Duodenal mucosa (tissue), 2 donors: ENCODE data around the gene BRD3OS.
A peak's percentile ranks its signal among the peaks of the same experiment; 100 is the strongest.
"Not testable (repeated sequence)": the region's sequence is repeated elsewhere in the genome, so short reads cannot be mapped to it uniquely, and the experiment has no call there.

ENCODE experiments used
- H3K27ac ChIP-seq: one replicate; pipeline ENCODE4 v1.7.0; 2013; ENCODE audit warnings: low read depth, low read length
- H3K27me3 ChIP-seq, 2 donors: one replicate each; pipeline ENCODE4 v1.7.0; 2013; ENCODE audit warnings: low read length in 2 of 2, control low read depth in 1 of 2; ENCODE audit not compliant: insufficient read depth in 2 of 2, control insufficient read depth in 1 of 2
- H3K36me3 ChIP-seq, 2 donors: one replicate each; pipeline ENCODE4 v1.7.0; 2013; ENCODE audit warnings: low read length in 2 of 2, control low read depth in 1 of 2; ENCODE audit not compliant: insufficient read depth in 2 of 2, control insufficient read depth in 1 of 2
- H3K4me1 ChIP-seq, 2 donors: one replicate each; pipeline ENCODE4 v1.7.0; 2013; ENCODE audit warnings: low read length in 2 of 2, control low read depth in 1 of 2; ENCODE audit not compliant: insufficient read depth in 2 of 2, control insufficient read depth in 1 of 2
- H3K4me3 ChIP-seq, 2 donors: one replicate each; pipeline ENCODE4 v1.7.0; 2013; ENCODE audit warnings: low read length in 2 of 2, low read depth in 1 of 2
- H3K9ac ChIP-seq, 2 donors: one replicate each; pipeline ENCODE4 v1.7.0; 2013; ENCODE audit warnings: low read length in 2 of 2, low read depth in 1 of 2
- H3K9me3 ChIP-seq, 2 donors: one replicate each; pipeline ENCODE4 v1.7.0; 2013; ENCODE audit warnings: low read length in 2 of 2, control low read depth in 1 of 2; ENCODE audit not compliant: control insufficient read depth in 1 of 2

Gene BRD3OS

DNA sequence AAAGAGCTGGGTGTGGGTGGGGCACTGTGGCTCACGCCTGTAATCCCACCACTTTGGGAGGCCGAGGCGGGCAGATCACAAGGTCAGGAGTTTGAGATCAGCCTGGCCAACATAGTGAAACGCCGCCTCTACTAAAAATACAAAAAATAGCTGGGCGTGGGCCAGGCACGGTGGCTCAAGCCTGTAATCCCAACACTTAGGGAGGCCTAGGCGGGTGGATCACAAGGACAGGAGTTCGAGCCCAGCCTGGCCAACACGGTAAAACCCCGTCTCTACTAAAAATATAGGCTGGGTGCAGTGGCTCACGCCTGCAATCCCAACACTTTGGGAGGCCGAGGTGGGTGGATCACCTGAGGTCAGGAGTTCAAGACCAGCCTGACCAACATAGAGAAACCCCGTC lies 36.5 kb upstream of the BRD3OS start:
- not testable (repeated sequence) for H3K4me3 ChIP-seq, H3K9ac ChIP-seq, H3K27ac ChIP-seq, H3K9me3 ChIP-seq, H3K36me3 ChIP-seq, H3K27me3 ChIP-seq
- peaks cover 24 to 26% of the 10 kb centered on the region in 2 donors for H3K4me1 ChIP-seq

DNA sequence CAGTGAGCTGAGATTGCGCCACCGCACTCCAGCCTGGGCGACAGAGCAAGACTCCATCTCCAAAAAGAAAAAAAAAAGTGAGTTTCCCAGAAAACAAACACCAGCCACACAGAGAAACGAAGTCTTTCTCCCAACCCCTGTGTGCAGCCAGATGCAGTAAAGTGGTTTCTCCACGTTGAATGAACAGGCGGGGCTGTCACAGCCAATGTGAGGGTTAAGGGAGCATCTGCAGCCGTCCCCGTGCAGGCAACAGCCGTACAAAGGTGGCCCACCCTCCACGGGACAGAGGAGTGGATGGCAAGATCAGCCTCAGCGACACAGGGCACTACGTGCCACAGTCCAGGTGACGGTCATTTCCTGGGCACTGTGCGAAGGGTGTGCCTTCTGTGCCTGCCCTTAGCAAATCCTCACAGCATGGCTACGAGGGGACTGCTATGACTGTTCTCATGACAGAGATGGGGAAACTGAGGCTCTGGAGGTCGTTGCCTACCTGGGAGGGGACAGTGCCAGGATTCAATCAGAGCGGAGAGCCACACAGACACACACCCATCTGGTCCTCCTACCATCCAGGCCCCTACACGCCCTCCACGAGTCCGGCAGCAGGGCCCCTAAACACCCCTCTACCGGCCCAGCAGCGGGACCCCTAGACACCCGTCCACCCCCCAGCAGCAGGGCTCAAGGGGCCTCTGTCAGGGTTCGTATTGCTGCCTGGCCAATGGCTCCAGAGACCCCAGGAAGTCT lies 35.5 kb upstream of the BRD3OS start:
- peak overlapping the region; percentile 80 to 81 for H3K4me3 ChIP-seq
- H3K4me1 ChIP-seq, result peaks cover 29 to 34% of the 10 kb centered on the region in 2 donors
- no peaks in the 10 kb centered on the region for H3K36me3 ChIP-seq
- no peaks in the 10 kb centered on the region for H3K27me3 ChIP-seq
- H3K27ac ChIP-seq, result peak overlapping the region; percentile 13
- H3K9me3 ChIP-seq, result no peaks in the 10 kb centered on the region
- H3K9ac ChIP-seq, result peak overlapping the region in 1 of 2 donors; percentile 83

DNA sequence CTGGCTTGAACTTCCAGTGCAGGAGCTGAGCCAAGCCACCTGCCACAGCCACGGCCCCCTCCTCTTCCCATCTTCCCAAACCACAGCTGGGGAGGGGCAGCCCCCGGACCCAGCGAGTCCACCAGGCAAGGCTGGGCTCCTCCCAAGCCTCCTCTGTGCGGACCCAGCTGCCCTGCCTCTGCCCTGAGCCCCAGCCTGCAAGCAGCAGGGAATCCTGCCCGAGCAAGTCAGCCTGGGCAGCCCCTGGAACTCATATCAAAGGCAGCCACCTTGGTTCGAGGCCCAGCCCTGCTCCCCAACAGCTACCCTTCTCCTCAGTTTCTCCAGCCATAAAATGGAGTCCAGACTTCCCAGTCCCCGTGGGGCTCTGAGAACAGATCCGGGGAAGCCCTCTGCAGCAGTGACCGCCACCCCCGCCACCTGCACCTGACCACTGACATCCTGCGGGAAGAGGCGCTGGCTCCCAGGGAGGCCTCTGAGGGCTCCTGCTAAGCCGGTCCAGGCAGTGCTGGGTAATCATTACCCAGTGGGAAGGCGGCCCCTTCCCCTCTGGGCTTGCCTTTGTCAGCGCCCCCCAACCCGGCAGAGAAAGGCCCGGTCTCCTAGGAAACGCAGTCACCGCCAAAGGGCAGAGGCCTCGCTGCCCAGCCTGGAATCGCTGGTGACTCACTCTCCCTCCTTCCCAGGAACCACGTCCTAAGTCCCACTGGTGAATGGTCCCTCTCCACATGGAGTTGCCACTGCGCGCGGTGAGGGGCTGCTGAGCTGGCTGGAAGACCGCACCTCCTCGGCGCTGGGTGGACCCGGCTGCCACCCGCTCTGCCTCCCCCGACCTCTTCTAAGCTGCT lies 34.7 kb upstream of the BRD3OS start:
- H3K9me3 ChIP-seq, result no peaks in the 10 kb centered on the region
- no peaks in the 10 kb centered on the region for H3K36me3 ChIP-seq
- peaks cover 29 to 34% of the 10 kb centered on the region in 2 donors for H3K4me1 ChIP-seq
- H3K4me3 ChIP-seq, result peak overlapping the region; percentile 80 to 81
- no peaks in the 10 kb centered on the region for H3K27me3 ChIP-seq
- peak overlapping the region; percentile 81 for H3K27ac ChIP-seq
- H3K9ac ChIP-seq, result peak overlapping the region; percentile 58 to 83

DNA sequence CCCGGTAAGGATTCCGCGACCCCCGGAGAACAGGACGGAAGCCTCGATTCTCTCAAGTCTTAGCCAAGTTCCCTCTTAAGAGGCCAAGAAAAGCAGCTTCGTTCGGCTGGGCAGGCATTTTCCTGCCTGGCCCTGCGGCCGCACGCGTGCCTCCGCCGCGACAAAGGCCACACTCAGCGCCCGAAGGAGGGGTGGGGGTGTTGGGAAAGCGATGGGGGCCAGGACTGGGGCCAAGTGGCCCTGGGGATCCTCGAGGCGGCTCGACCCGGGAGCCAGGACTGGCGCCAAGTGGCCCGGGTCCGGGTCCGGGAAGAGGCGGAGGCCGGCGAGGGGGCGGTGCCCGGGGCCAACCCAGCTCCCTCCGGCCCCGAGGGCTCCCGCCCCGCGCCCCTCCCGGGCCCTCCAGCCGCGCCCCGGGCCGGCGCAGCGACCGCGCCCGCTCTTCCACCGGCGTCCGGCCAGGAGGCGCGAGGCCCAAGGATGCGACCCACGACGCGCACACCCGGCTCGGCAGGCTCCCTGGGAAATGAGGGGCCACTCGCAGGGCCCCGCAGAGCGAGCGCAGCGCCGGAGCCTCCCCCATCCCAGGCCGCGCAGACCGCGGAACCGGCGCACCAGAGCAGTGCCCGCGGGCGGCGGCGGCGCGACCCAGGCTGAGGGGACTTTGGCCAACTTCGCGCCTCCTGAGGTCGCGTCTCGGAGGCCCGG lies 33.9 kb upstream of the BRD3OS start:
- H3K9ac ChIP-seq, result peak overlapping the region; percentile 58 to 83
- peaks cover 29 to 34% of the 10 kb centered on the region in 2 donors for H3K4me1 ChIP-seq

DNA sequence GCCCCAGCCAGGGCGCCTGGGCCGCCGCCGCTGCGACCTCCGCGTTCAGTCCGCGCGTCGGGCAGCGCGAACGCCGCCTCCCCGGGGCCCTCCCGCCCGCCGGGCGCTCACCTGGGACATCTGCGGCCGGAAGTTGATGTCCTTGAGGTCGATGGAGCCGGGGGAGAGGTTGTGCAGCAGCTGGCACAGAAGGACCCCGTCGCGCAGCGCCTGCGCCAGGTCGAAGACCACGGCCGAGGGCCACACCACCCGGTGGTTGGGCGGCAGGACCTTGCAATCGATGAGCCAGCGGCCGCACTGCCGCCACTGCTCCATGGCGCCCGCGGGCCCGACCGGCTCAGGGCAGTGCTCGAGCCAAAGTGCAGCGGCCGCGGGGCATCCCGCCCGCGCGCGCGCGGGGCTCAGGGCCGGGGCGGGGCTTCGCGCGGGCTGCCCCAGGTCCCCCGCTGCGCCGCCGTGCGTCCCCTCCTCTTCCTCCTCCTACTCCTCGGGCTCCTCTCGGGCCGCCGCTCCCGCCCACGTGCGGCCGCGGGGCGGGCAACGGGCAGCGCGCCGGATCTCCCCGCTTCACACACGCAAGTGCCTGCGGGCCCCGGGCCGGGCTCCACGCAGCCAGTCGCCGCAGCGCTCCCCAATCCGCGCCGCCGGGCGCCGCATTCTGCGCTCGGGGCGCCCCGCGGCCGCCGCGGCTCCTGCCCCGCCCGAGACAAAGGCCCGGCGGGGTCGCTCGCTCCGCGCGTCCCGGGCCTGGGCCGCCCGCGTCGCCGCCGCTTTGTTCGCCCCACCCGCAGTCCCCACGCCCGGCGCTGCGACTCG lies 33.1 kb upstream of the BRD3OS start, which contains the start of gene VAV2:
VAV2 (minus strand) TSS at position 361 of the 816 bp plus-strand sequence; CDS start at position 315, 46 bp downstream.
- Histone ChIP-seq H3K4me3 (peak within 1 kb of the TSS; percentile 80 to 81), H3K27ac (peak within 1 kb of the TSS; percentile 87), H3K9ac (peak within 1 kb of the TSS; percentile 88 to 91), H3K27me3 (no peaks in the 10 kb centered on the region), H3K4me1 (peaks cover 27 to 34% of the 10 kb centered on the region in 2 donors), H3K9me3 (no peaks in the 10 kb centered on the region), H3K36me3 (no peaks in the 10 kb centered on the region)

More for the DNA sequence above, 33.9 kb upstream of the BRD3OS start:
- H3K27ac ChIP-seq, result peak overlapping the region; percentile 81
- H3K36me3 ChIP-seq, result no peaks in the 10 kb centered on the region
- no peaks in the 10 kb centered on the region for H3K27me3 ChIP-seq
- H3K9me3 ChIP-seq, result no peaks in the 10 kb centered on the region
- peak overlapping the region; percentile 80 to 81 for H3K4me3 ChIP-seq

DNA sequence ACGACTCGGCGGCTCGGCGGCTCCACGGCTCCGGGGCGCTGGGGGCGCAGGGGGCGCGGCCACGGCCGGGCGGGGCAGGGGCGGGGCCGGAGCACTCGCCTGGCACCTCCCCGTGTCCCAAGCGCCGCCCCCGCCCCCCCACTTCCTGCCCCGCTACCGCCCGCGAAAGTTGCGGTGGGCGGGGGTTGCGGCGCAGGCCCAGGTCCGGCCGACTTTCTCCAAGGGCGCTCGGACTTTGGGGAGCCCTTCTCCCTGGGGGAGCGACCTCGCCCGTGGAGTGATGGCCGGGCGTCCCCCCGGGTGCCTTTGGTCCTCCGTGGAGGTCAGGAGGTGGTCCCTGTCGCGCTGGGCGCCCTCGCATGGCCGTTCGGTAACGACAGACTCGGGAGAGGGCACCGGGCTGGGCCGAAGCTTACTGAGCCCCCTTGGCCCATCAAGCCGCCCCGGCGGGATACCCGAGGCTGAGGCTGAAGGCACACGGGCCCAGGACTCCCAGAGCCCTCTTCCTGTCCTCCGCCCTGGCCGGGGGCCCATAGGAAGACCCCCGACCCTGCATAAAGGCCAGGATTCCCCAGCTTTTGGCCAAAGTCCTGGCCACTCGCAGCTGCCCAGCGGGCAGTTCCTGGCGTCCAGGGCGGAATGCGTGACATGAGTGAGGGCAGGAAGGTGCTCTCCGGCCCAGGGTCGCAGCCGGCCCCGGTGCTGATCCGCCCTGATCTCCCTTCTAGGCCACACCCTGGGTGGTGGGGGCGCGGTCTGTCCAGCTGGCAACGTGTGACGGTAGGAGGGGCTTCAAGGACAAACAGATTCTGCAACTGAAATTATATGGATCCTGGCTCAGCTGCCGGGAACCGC lies 32.3 kb upstream of the BRD3OS start:
- no peaks in the 10 kb centered on the region for H3K36me3 ChIP-seq
- H3K9me3 ChIP-seq, result no peaks in the 10 kb centered on the region
- H3K9ac ChIP-seq, result peak overlapping the region; percentile 88 to 91
- peak overlapping the region; percentile 87 for H3K27ac ChIP-seq
- peak overlapping the region; percentile 80 to 81 for H3K4me3 ChIP-seq
- peaks cover 22 to 34% of the 10 kb centered on the region in 2 donors for H3K4me1 ChIP-seq
- no peaks in the 10 kb centered on the region for H3K27me3 ChIP-seq

DNA sequence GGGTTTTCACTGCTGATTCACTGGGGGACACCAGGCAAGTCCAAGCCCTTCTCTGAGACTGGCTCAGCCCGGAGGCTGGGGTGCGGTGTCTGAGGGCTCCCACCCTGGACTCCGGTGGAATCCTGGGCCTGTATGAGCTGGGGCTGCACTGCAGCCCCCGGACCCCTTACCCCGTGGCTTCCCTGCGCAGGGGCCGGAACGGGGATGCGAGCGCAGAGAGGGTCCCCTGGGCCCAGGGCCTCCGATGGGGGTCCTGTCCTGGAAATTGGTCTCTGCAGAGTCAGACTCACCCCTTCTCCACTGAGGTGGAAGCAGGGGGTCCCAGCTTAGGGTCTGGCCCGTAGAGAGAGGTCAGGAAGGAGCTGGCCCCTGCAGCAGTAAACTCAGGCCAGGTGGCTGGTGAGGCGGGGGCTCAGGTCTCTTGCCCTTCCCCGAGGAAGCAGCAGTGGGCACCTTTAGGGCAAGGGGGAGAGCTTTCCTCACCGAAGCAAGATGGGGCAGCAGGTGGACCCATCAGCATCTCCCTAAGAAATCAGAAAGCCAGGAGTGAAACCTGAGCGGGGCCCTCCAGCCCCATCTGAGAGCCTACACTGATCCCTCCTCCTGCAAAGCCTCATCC lies 31.5 kb upstream of the BRD3OS start:
- H3K27me3 ChIP-seq, result no peaks in the 10 kb centered on the region
- peaks cover 22 to 34% of the 10 kb centered on the region in 2 donors for H3K4me1 ChIP-seq
- H3K9ac ChIP-seq, result peak overlapping the region in 1 of 2 donors; percentile 88
- H3K9me3 ChIP-seq, result no peaks in the 10 kb centered on the region
- H3K4me3 ChIP-seq, result peak overlapping the region; percentile 80 to 81
- H3K36me3 ChIP-seq, result no peaks in the 10 kb centered on the region
- H3K27ac ChIP-seq, result no peak overlapping the region

DNA sequence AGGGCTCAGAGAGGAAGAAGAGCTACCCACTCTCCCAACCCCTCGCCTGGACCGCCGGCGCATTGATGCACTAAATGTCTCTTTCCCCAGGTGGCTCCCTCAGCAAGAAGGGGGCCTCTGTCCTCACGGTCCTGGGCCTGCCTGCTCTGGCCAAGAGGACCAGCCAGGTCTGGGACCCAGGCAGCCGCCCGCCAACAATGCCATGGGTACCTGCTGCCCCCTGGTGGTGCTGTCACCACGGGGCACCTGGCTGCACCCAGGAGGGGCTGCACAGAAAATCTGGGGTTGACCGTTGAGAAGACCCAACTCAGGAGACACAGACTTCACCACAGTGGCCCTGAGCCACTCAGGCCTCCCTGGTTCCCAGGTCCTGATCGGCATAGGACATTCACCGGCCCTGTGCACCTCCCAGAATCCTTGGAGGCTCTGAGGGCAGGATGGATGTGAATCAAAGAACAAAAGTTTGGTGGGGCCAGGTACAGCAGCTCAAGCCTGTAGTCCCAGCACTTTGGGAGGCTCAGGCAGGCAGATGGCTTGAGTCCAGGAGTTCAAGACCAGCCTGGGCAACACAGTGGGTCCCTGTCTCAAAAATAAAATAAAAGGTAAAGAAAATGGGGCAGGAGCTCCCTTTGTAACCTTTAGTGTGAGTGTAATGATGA lies 30.8 kb upstream of the BRD3OS start:
- Histone ChIP-seq H3K9me3 (no peaks in the 10 kb centered on the region), H3K9ac (no peak overlapping the region), H3K4me1 (peaks cover 22 to 34% of the 10 kb centered on the region in 2 donors), H3K27ac (no peak overlapping the region), H3K36me3 (no peaks in the 10 kb centered on the region), H3K4me3 (no peak overlapping the region), H3K27me3 (no peaks in the 10 kb centered on the region)
